AG09309 (cell line): Measurements from ENCODE around the gene TMA7.
"Not testable (repeated sequence)": the region's sequence is repeated elsewhere in the genome, so short reads cannot be mapped to it uniquely, and the experiment has no call there.

Experiments
- DNase-seq: peaks from one replicate; pipeline ENCODE4 v3.0.0-alpha.2; 2010; ENCODE audit warnings: low read depth
- H3K4me3 ChIP-seq: 2 replicates; pipeline ENCODE4 v1.5.1; 2011; ENCODE audit warnings: mild to moderate bottlenecking, low read depth, low read length, moderate library complexity; ENCODE audit not compliant: control insufficient read depth
- TF ChIP-seq, protein P1 (sequence below): IDR thresholded peaks from 2 replicates; pipeline ENCODE4 v1.5.1; 2011; ENCODE audit warnings: mild to moderate bottlenecking, low read depth, low read length, inconsistent platforms; ENCODE audit not compliant: insufficient read depth, control insufficient read depth; ENCODE audit errors: missing control alignments

The TMA7 gene

DNA sequence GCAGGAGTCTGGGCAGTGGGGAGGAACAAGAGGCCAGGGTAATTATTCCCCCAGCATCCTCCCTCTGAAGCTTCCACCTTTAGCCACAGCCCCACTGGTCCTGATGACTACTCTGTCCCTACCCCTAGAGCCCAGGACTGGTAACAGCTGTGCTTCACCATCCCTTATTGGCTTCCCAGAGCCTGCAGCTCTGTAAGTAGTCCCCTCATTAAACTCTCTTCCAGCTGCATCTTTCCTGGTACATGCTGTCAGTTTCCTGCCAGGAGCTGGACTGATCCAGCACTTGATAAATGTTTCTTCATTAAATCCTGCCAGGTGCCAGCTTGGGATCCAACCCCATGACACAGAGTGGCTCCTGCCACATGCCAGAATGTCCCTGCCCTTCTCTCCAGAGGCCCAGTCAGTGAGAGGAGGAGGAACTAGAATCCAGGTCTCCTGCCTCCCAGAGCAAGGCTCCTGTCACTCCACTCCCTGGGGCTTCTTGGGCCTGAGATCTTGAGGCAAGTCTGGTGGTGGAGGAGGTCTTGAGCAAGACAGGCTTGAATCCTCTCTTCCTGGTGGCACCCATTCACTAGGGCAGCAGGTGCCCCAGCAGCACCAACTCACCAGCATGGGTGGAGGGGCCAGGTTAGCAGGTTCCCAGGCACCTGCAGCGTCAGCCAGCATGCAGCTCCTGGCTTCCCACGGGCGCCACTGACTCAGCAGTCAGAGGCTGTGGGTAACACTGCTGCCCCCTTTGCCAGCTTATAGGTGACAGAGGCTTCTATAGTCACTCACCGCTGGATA is 40.5 kb upstream of the TMA7 start:
- TF ChIP-seq, protein P1, sequence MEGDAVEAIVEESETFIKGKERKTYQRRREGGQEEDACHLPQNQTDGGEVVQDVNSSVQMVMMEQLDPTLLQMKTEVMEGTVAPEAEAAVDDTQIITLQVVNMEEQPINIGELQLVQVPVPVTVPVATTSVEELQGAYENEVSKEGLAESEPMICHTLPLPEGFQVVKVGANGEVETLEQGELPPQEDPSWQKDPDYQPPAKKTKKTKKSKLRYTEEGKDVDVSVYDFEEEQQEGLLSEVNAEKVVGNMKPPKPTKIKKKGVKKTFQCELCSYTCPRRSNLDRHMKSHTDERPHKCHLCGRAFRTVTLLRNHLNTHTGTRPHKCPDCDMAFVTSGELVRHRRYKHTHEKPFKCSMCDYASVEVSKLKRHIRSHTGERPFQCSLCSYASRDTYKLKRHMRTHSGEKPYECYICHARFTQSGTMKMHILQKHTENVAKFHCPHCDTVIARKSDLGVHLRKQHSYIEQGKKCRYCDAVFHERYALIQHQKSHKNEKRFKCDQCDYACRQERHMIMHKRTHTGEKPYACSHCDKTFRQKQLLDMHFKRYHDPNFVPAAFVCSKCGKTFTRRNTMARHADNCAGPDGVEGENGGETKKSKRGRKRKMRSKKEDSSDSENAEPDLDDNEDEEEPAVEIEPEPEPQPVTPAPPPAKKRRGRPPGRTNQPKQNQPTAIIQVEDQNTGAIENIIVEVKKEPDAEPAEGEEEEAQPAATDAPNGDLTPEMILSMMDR: no peak
- DNase-seq: no peak
- no peak overlapping the region for H3K4me3 ChIP-seq

DNA sequence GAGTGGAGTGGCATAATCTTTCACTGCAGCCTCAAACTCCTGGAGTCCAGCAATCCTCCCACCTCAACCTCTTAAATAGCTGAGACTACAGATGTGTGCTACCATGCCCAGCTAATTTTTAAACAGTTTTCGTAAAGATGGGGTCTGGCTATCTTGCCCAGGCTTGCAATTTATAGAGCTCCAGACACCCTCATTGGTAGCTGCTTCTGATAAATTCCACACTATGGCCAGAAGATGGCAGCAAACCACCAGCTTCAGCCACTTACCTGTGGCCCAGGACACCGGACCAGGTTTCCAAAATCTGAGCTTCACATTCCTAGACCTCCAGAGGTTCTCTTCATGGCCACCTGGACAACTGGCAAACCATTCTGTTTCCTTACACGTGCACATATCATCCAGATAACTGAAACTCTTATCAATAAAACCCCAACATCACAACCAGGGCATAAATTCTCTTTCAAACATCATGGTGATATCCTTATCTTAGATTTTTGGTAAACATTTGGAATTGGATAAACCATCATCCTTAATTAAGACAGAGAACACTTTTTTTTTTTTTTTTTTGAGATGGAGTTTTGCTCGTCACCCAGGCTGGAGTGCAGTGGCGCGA is 39.1 kb upstream of the TMA7 start:
- no peak overlapping the region for H3K4me3 ChIP-seq
- TF ChIP-seq, protein P1: peak; percentile 82
- peak; percentile 3 for DNase-seq

DNA sequence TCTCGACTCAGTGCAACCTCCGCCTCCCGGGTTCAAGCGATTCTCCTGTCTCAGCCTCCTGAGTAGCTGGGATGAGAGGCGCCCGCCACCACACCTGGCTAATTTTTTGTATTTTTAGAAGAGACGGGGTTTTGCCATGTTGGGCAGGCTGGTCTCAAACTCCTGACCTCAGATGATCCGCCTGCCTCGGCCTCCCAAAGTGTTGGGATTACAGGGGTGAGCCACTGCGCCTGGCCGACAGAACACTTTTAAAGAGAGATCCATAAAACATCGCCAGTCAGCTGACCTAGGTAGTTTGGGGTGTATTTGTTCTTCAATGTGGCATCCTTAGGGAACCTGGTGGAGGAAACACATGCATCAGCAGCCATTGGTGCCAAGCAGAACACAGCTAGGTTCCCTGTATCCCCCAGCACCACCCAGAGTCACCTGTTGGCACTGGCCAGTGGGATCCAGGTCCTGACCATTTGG is 38.6 kb upstream of the TMA7 start:
- DNase-seq: not testable (repeated sequence)

DNA sequence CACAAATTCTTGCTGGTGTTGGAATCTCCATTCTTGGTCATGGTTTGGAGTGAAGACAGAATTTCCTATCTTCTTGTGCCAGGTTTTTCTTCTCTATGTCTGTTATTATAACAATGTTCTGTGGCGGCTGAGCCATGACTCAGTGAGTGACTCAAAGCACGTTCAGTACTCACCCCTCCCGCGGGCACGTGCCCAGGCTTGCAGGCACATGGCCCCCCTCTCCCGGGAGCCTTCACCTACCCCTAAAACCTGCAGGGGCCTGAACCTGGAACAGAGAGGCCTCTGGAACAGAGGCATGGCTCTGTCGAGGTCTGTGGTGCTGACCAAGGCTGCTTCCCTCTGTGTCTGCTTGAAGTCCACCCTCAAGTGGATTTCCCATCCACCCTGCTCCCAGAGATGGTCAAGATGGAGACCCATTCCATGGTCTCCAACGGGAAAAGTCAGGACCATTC is 37.8 kb upstream of the TMA7 start:
- H3K4me3 ChIP-seq: no peak overlapping the region
- DNase-seq: peak; percentile 67
- TF ChIP-seq, protein P1: no peak

More for the DNA sequence above, 38.6 kb upstream of the TMA7 start:
- not testable (repeated sequence) for H3K4me3 ChIP-seq

DNA sequence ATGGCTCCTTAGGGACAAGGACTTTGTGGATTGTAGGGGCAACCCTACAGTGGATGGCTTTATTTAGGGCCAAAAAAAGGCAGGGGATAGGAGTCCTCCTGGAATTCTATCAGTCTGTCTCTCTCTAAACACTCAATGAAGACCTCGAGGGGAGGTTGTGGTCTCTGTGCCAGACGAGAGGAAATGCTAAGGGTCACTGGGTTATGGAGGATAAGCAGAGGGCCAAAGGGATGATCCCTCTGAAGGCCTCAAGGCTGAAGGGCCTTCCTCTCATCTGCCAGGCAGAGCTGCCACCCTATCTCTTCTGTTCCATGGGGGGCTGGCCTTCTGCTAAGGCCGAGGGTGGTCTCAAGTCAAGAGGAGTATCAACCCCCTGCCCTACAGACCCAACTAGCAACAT is 37.1 kb upstream of the TMA7 start:
- TF ChIP-seq, protein P1: no peak
- no peak overlapping the region for H3K4me3 ChIP-seq
- DNase-seq: no peak

DNA sequence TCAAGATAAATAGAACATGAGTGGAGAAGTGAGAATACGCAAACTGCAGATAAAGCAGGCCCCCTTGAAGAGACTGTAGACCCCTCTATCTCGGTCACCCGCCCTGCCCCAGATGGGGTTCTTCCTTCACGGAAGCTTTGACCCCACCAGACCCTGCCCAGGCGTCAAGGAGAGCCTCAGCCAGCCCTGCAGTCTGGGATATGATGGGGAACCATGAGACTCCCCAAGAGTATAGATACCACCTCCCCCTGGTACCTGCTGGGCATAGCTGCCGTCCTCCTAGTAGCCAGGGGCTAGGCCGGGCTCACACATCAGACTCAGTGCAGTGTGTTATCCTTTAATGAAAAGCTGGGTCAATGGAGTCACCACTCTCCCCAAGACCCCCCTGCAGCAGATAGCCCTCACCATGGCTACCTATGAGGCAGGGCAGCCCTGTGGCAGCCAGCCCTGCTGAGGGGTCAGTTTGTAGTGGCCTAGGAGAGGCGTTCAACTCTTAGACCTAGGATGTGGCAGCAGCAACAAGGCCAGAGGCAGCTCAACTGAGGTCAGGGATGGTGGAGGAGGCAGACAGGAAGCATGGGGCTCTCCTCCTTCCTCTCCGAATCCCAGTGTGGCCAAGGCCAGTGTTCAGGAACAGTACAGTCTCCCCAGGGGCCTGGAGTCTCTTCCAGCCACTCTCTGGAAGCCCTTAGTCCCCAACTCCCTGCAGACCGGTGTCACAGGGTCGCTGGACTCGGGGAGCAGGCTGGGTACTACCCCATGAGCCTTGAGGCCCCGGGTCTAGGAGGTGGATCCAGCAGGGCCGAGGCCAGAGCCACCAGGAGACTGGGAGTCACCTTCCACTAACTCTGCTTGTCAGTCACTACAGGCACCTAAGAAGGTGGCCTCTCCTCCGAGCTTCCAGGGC is 36.3 kb upstream of the TMA7 start:
- TF ChIP-seq, protein P1: no peak
- DNase-seq: no peak
- H3K4me3 ChIP-seq: no peak overlapping the region
